Keratinocyte (primary cell): ENCODE results near the gene ASCC3. TPM values are rescaled to one million over a fixed set of nuclear protein-coding genes. Genes with fewer than 3 reads are reported as not detected.

Experiments
- DNase-seq: peaks from one replicate; pipeline ENCODE4 v3.0.0-alpha.2; 2011; ENCODE audit warnings: low read depth, missing footprints, low spot score
- FAIRE-seq: peaks from 2 replicates; lab custom pipeline; 2011; peaks lifted over from hg19 to GRCh38; lab: Jason Lieb, UNC
- H2AFZ ChIP-seq: 2 replicates; pipeline ENCODE4 v1.6.0; 2012; ENCODE audit warnings: low read length, control low read depth, inconsistent platforms; ENCODE audit not compliant: control insufficient read depth
- H3K27ac ChIP-seq: 2 replicates; pipeline ENCODE4 v1.5.1; 2011; ENCODE audit warnings: low read length; ENCODE audit not compliant: control insufficient read depth, insufficient read depth
- H3K27me3 ChIP-seq: 3 replicates; pipeline ENCODE4 v1.6.0; 2011; ENCODE audit warnings: low read length; ENCODE audit not compliant: control insufficient read depth, insufficient read depth; ENCODE audit errors: extremely low read depth
- H3K36me3 ChIP-seq, 2 experiments: 2 replicates in 1 of 2; 3 replicates in 1 of 2; pipeline ENCODE4 v1.5.1; 2011; ENCODE audit warnings: low read length in 2 of 2, mild to moderate bottlenecking in 1 of 2; ENCODE audit not compliant: control insufficient read depth in 2 of 2, insufficient read depth in 2 of 2; ENCODE audit errors: extremely low read depth in 1 of 2
- H3K4me1 ChIP-seq: 3 replicates; pipeline ENCODE4 v1.5.1; 2011; ENCODE audit warnings: low read length; ENCODE audit not compliant: control insufficient read depth, insufficient read depth; ENCODE audit errors: extremely low read depth
- H3K4me2 ChIP-seq: 3 replicates; pipeline ENCODE4 v1.6.0; 2011; ENCODE audit warnings: low read depth, low read length; ENCODE audit not compliant: control insufficient read depth, insufficient read depth; ENCODE audit errors: extremely low read depth
- H3K4me3 ChIP-seq, 3 experiments: fragments of 200-600 bp in 1 of 3; sonication (generic) in 1 of 3; 2 replicates in 2 of 3; 3 replicates in 1 of 3; pipeline ENCODE4 v1.5.1; 2011 to 2016; ENCODE audit warnings: low read length in 3 of 3, mild to moderate bottlenecking in 3 of 3, control low read depth in 2 of 3, inconsistent platforms in 1 of 3, low read depth in 1 of 3, mixed read lengths in 1 of 3, mixed run types in 1 of 3, moderate library complexity in 1 of 3; ENCODE audit not compliant: control insufficient read depth in 2 of 3, insufficient read depth in 2 of 3; ENCODE audit errors: extremely low read depth in 1 of 3
- H3K79me2 ChIP-seq: 2 replicates; pipeline ENCODE4 v1.6.0; 2012; ENCODE audit warnings: low read length; ENCODE audit not compliant: control insufficient read depth, insufficient read depth
- H3K9ac ChIP-seq: 3 replicates; pipeline ENCODE4 v1.6.0; 2011; ENCODE audit warnings: low read length; ENCODE audit not compliant: control insufficient read depth, insufficient read depth; ENCODE audit errors: extremely low read depth
- H3K9me1 ChIP-seq: 3 replicates; pipeline ENCODE4 v1.6.0; 2011; ENCODE audit warnings: low read length; ENCODE audit not compliant: control insufficient read depth, insufficient read depth; ENCODE audit errors: extremely low read depth
- H3K9me3 ChIP-seq: 2 replicates; pipeline ENCODE4 v1.5.1; 2012; ENCODE audit warnings: low read depth, low read length; ENCODE audit not compliant: control insufficient read depth
- H4K20me1 ChIP-seq: 3 replicates; pipeline ENCODE4 v1.6.0; 2011; ENCODE audit warnings: low read length; ENCODE audit not compliant: control insufficient read depth, insufficient read depth; ENCODE audit errors: extremely low read depth
- EZH2 ChIP-seq: IDR thresholded peaks from one replicate; pipeline ENCODE4 v1.6.1; 2012; ENCODE audit warnings: inconsistent platforms, mild to moderate bottlenecking, low read length, moderate library complexity
- dilution Hi-C: fragments of 300-500 bp; cut with MboI; formaldehyde crosslinking; loops from one replicate; pipeline ENCODE4 v1.7.0; 2020; ENCODE audit warnings: low sequenced_read_pairs; ENCODE audit not compliant: extremely low pct_ligation_motif_present
- polyA plus RNA-seq, 5 experiments: library from polyadenylated mRNA; depleted of rRNA in 3 of 5; stranded (reverse) in 3 of 5; stranded (forward) in 1 of 5; unstranded in 1 of 5; fragments of >200 nt; gene quantifications; 1 replicate in 1 of 5; 2 replicates in 3 of 5; 3 replicates in 1 of 5; pipeline versions ENCODE4 v1.2.1 to v1.2.3, GENCODE V29; 2011 to 2012; ENCODE audit warnings: missing spikeins in 2 of 5, low read depth in 1 of 5, low replicate concordance in 1 of 5
- TF ChIP-seq, protein P1 (sequence below), 3 experiments: IDR thresholded peaks in 1 of 3; conservative IDR thresholded peaks in 1 of 3; optimal IDR thresholded peaks in 1 of 3; 2 replicates in 2 of 3; 3 replicates in 1 of 3; pipeline versions ENCODE3 to v1.5.1; 2011; ENCODE audit warnings: low read length in 3 of 3, mild to moderate bottlenecking in 3 of 3, moderate library complexity in 2 of 3, control low read depth in 1 of 3, inconsistent platforms in 1 of 3; ENCODE audit not compliant: insufficient read depth in 2 of 3; ENCODE audit errors: extremely low read depth in 1 of 3

ASCC3 gene
- polyA plus RNA-seq, 1 donor (not counting 4 experiments of a cell fraction or from before 2014, with no cell fraction given) = 58.6 TPM

DNA sequence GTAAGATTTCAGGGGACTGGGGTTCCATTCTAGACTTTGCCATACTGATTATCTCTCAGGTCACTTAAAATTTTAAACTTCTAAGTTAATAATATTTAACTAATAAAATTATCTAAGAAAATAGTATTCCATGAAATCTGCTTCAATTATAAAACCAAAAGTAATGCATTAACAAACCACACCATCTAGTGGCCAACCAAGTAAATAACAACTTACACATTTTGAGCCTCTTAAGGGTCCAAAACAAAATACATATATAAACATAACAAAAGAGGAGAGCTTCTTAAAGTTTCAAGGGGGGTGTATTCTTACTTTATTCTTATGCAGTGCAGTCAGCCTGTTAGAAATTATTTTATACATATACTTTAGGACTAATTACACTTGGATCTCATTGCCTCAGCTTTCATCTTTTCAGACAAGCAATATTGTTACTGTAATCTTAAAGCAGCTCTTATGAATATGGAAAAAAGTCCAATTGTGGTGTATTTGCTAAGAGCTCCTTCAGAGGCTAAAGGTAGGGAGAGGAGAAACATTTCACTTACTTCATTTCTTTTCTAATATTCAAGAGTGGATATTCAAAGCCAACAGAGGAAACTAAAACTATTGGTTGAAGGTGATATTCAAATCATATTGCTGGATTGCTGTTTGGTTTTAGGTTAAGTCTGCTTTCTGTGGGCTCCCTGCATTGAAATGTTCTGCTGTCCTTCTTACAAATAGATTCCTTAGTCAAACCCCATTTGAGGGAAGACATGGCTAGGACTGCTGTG, 216.7 kb downstream of the ASCC3 start:
- H3K4me2 ChIP-seq = no peak overlapping the region
- H3K36me3 ChIP-seq = no peaks in the 10 kb centered on the region
- no peak for FAIRE-seq
- TF ChIP-seq EZH2 = no peak
- TF ChIP-seq, protein P1, sequence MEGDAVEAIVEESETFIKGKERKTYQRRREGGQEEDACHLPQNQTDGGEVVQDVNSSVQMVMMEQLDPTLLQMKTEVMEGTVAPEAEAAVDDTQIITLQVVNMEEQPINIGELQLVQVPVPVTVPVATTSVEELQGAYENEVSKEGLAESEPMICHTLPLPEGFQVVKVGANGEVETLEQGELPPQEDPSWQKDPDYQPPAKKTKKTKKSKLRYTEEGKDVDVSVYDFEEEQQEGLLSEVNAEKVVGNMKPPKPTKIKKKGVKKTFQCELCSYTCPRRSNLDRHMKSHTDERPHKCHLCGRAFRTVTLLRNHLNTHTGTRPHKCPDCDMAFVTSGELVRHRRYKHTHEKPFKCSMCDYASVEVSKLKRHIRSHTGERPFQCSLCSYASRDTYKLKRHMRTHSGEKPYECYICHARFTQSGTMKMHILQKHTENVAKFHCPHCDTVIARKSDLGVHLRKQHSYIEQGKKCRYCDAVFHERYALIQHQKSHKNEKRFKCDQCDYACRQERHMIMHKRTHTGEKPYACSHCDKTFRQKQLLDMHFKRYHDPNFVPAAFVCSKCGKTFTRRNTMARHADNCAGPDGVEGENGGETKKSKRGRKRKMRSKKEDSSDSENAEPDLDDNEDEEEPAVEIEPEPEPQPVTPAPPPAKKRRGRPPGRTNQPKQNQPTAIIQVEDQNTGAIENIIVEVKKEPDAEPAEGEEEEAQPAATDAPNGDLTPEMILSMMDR (optimal IDR thresholded peaks at IDR 0.05 in 1 of 3, IDR thresholded peaks at IDR 0.05 in 1 of 3, conservative IDR thresholded peaks at IDR 0.05 in 1 of 3; ENCODE audit: extremely low read depth in 1 of 3, insufficient read depth in 2 of 3, low read length in 3 of 3) = peak in 2 of 3 experiments; percentile 30 to 37
- no peaks in the 10 kb centered on the region for H4K20me1 ChIP-seq
- H3K79me2 ChIP-seq = no peaks in the 10 kb centered on the region
- H2AFZ ChIP-seq = no peak overlapping the region
- dilution Hi-C loops = no loop called here
- H3K4me1 ChIP-seq = peaks cover 11% of the 10 kb centered on the region
- no peak overlapping the region for H3K9ac ChIP-seq
- no peaks in the 10 kb centered on the region for H3K9me1 ChIP-seq
- H3K4me3 ChIP-seq = no peak overlapping the region
- no peaks in the 10 kb centered on the region for H3K9me3 ChIP-seq
- DNase-seq = no peak
- H3K27ac ChIP-seq = no peak overlapping the region
- H3K27me3 ChIP-seq = no peaks in the 10 kb centered on the region

DNA sequence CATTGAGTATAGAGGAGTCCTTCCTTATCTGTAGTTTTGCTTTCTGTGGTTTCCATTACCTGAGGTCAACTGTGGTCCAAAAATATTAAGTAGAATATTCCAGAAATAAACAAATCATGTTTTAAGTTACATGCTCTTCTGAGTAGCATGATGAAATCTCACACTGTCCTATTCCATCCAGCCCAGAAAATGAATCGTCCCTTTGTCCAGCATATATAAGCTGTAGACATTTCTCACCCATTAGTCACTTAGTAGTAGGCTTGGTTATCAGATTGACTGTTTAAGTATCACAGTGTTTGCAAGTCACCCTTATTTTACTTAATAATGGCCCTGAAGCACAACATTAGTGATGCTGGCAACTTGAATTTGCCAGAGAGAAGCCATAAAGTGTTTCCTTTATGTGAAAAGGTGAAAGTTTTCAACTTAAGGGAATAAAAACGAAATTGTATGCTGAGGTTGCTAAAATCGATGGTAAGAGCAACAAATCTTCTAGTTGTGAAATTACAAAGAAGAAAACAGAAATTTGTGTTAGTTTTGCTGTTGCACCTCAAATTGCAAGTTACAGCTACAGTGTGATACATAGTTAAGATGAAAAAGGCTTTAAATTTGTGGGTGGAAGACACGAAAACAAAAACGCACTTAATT, 217.8 kb downstream of the ASCC3 start:
- Histone ChIP-seq H3K4me2 (peak overlapping the region; percentile 5), H3K79me2 (no peaks in the 10 kb centered on the region), H3K9ac (no peak overlapping the region), H3K9me1 (no peaks in the 10 kb centered on the region), H3K27ac (peak overlapping the region; percentile 42), H3K9me3 (no peaks in the 10 kb centered on the region), H4K20me1 (no peaks in the 10 kb centered on the region), H3K36me3 (no peaks in the 10 kb centered on the region), H3K27me3 (no peaks in the 10 kb centered on the region), H2AFZ (peak overlapping the region; percentile 58), H3K4me1 (peaks cover 11% of the 10 kb centered on the region), H3K4me3 (no peak overlapping the region)
- dilution Hi-C loops = no loop called here
- FAIRE-seq (peak; percentile 46), DNase-seq (peak; percentile 15)
- TF ChIP-seq, protein P1 (optimal IDR thresholded peaks at IDR 0.05 in 1 of 3, IDR thresholded peaks at IDR 0.05 in 1 of 3, conservative IDR thresholded peaks at IDR 0.05 in 1 of 3; ENCODE audit: extremely low read depth in 1 of 3, insufficient read depth in 2 of 3, low read length in 3 of 3) = no peak
- TF ChIP-seq EZH2 = no peak
